Rectal smooth muscle tissue (tissue), 1 donor: ENCODE results near the gene MAP1LC3A.
A peak's percentile ranks its signal among the peaks of the same experiment; 100 is the strongest.
"Not testable (repeated sequence)": the region's sequence is repeated elsewhere in the genome, so short reads cannot be mapped to it uniquely, and the experiment has no call there.

ENCODE experiments used
- H3K27ac ChIP-seq: one replicate; pipeline ENCODE4 v1.7.0; 2013; ENCODE audit warnings: low read depth, low read length, inconsistent platforms
- H3K27me3 ChIP-seq: one replicate; pipeline ENCODE4 v1.7.0; 2013; ENCODE audit warnings: low read length; ENCODE audit not compliant: control insufficient read depth, insufficient read depth
- H3K36me3 ChIP-seq: one replicate; pipeline ENCODE4 v1.7.0; 2013; ENCODE audit warnings: low read length; ENCODE audit not compliant: control insufficient read depth, insufficient read depth
- H3K4me1 ChIP-seq: one replicate; pipeline ENCODE4 v1.7.0; 2013; ENCODE audit warnings: low read length; ENCODE audit not compliant: control insufficient read depth, insufficient read depth
- H3K4me3 ChIP-seq: one replicate; pipeline ENCODE4 v1.7.0; 2013; ENCODE audit warnings: low read length
- H3K9ac ChIP-seq: one replicate; pipeline ENCODE4 v1.7.0; 2013; ENCODE audit warnings: low read length

Gene MAP1LC3A

GRCh38 chr20:34519841-34520240 lies 38.7 kb upstream of the MAP1LC3A start:
- H3K4me1 ChIP-seq, H3K27ac ChIP-seq, H3K36me3 ChIP-seq, H3K27me3 ChIP-seq, H3K9ac ChIP-seq, H3K4me3 ChIP-seq: not testable (repeated sequence)

- Histone ChIP-seq H3K36me3 (peaks cover 10% of the 10 kb centered on the region), H3K27me3 (no peaks in the 10 kb centered on the region), H3K9ac (no peak overlapping the region), H3K4me1 (peaks cover 21% of the 10 kb centered on the region), H3K27ac (peak overlapping the region; percentile 16), H3K4me3 (no peak overlapping the region)
Observed at GRCh38 chr20:34522969-34523871, 35.3 kb upstream of the MAP1LC3A start.

GRCh38 chr20:34524426-34524825 lies 34.1 kb upstream of the MAP1LC3A start:
- H3K4me1 ChIP-seq, result peaks cover 21% of the 10 kb centered on the region
- H3K4me3 ChIP-seq, result no peak overlapping the region
- no peak overlapping the region for H3K27ac ChIP-seq

GRCh38 chr20:34525342-34525708 lies 33.2 kb upstream of the MAP1LC3A start:
- no peaks in the 10 kb centered on the region for H3K27me3 ChIP-seq
- H3K4me1 ChIP-seq, result peaks cover 21% of the 10 kb centered on the region
- H3K27ac ChIP-seq, result peak overlapping the region; percentile 80
- H3K4me3 ChIP-seq, result no peak overlapping the region
- peaks cover 10% of the 10 kb centered on the region for H3K36me3 ChIP-seq
- H3K9ac ChIP-seq, result peak overlapping the region; percentile 42

More at GRCh38 chr20:34524426-34524825, 34.1 kb upstream of the MAP1LC3A start:
- no peak overlapping the region for H3K9ac ChIP-seq
- H3K36me3 ChIP-seq, result peaks cover 10% of the 10 kb centered on the region
- H3K27me3 ChIP-seq, result no peaks in the 10 kb centered on the region

- Histone ChIP-seq H3K4me3 (no peak overlapping the region), H3K9ac (peak overlapping the region; percentile 42), H3K4me1 (peaks cover 21% of the 10 kb centered on the region)
Observed at GRCh38 chr20:34525709-34526416, 32.7 kb upstream of the MAP1LC3A start.

GRCh38 chr20:34526466-34526865 lies 32.1 kb upstream of the MAP1LC3A start:
- H3K9ac ChIP-seq, result no peak overlapping the region
- peak overlapping the region; percentile 26 for H3K4me3 ChIP-seq
- H3K36me3 ChIP-seq, result peaks cover 10% of the 10 kb centered on the region
- H3K4me1 ChIP-seq, result peaks cover 21% of the 10 kb centered on the region
- H3K27me3 ChIP-seq, result no peaks in the 10 kb centered on the region
- peak overlapping the region; percentile 80 for H3K27ac ChIP-seq

More at GRCh38 chr20:34525709-34526416, 32.7 kb upstream of the MAP1LC3A start:
- peak overlapping the region; percentile 80 for H3K27ac ChIP-seq
- H3K36me3 ChIP-seq, result peaks cover 10% of the 10 kb centered on the region
- no peaks in the 10 kb centered on the region for H3K27me3 ChIP-seq

- no peak overlapping the region for H3K4me3 ChIP-seq
- peaks cover 12% of the 10 kb centered on the region for H3K36me3 ChIP-seq
- no peak overlapping the region for H3K9ac ChIP-seq
- peaks cover 21% of the 10 kb centered on the region for H3K4me1 ChIP-seq
- H3K27me3 ChIP-seq, result no peaks in the 10 kb centered on the region
- peak overlapping the region; percentile 80 for H3K27ac ChIP-seq
Observed at GRCh38 chr20:34527016-34527415, 31.5 kb upstream of the MAP1LC3A start.

- H3K9ac ChIP-seq, result no peak overlapping the region
- peak overlapping the region; percentile 12 for H3K27ac ChIP-seq
- H3K4me1 ChIP-seq, result peaks cover 18% of the 10 kb centered on the region
Observed at GRCh38 chr20:34528921-34529297, 29.6 kb upstream of the MAP1LC3A start.

GRCh38 chr20:34529742-34530141 lies 28.8 kb upstream of the MAP1LC3A start:
- Histone ChIP-seq H3K4me1 (peaks cover 18% of the 10 kb centered on the region), H3K4me3 (no peak overlapping the region), H3K36me3 (peaks cover 24% of the 10 kb centered on the region), H3K27ac (no peak overlapping the region), H3K9ac (no peak overlapping the region), H3K27me3 (no peaks in the 10 kb centered on the region)

More at GRCh38 chr20:34528921-34529297, 29.6 kb upstream of the MAP1LC3A start:
- H3K27me3 ChIP-seq, result no peaks in the 10 kb centered on the region
- H3K36me3 ChIP-seq, result peaks cover 17% of the 10 kb centered on the region
- H3K4me3 ChIP-seq, result no peak overlapping the region

GRCh38 chr20:34530342-34530741 lies 28.2 kb upstream of the MAP1LC3A start:
- no peak overlapping the region for H3K4me3 ChIP-seq
- H3K27me3 ChIP-seq, result no peaks in the 10 kb centered on the region
- H3K27ac ChIP-seq, result no peak overlapping the region
- H3K9ac ChIP-seq, result no peak overlapping the region
- H3K4me1 ChIP-seq, result peaks cover 16% of the 10 kb centered on the region
- H3K36me3 ChIP-seq, result peaks cover 30% of the 10 kb centered on the region

- H3K4me3 ChIP-seq, result no peak overlapping the region
- no peaks in the 10 kb centered on the region for H3K27me3 ChIP-seq
- peaks cover 2% of the 10 kb centered on the region for H3K4me1 ChIP-seq
- peaks cover 38% of the 10 kb centered on the region for H3K36me3 ChIP-seq
- no peak overlapping the region for H3K27ac ChIP-seq
- no peak overlapping the region for H3K9ac ChIP-seq
Observed at GRCh38 chr20:34531608-34532265, 26.8 kb upstream of the MAP1LC3A start.

GRCh38 chr20:34532320-34532719 lies 26.2 kb upstream of the MAP1LC3A start:
- no peaks in the 10 kb centered on the region for H3K27me3 ChIP-seq
- peaks cover 37% of the 10 kb centered on the region for H3K36me3 ChIP-seq
- no peak overlapping the region for H3K4me3 ChIP-seq
- H3K4me1 ChIP-seq, result no peaks in the 10 kb centered on the region
- no peak overlapping the region for H3K9ac ChIP-seq
- H3K27ac ChIP-seq, result no peak overlapping the region
